GM06990 (cell line): Measurements from ENCODE around the gene UNCX.

Experiments used
- DNase-seq: peaks from one replicate; pipeline ENCODE4 v3.0.0-alpha.2; 2011; ENCODE audit not compliant: insufficient read length; ENCODE audit errors: extremely low read depth
- H3K27me3 ChIP-seq: replicated peaks from 2 replicates; pipeline ENCODE4 v1.6.0; 2011; ENCODE audit warnings: low read length; ENCODE audit not compliant: control insufficient read depth, insufficient read depth
- H3K36me3 ChIP-seq: 2 replicates; pipeline ENCODE4 v1.5.1; 2011; ENCODE audit warnings: low read length; ENCODE audit not compliant: control insufficient read depth, insufficient read depth
- H3K4me3 ChIP-seq: replicated peaks from 2 replicates; pipeline ENCODE4 v1.5.1; 2011; ENCODE audit warnings: low read depth, mild to moderate bottlenecking, control low read depth, low read length
- CTCF ChIP-seq: IDR thresholded peaks from 2 replicates; pipeline ENCODE4 v1.5.1; 2011; ENCODE audit warnings: low read length, control low read depth, mild to moderate bottlenecking, inconsistent platforms; ENCODE audit not compliant: insufficient read depth, poor library complexity, severe bottlenecking

The UNCX gene

GRCh38 chr7:1274121-1274875 is 41.6 kb downstream of the UNCX start:
- DNase-seq = no peak
- H3K27me3 ChIP-seq = no peaks in the 10 kb centered on the region
- TF ChIP-seq CTCF = no peak
- no peak overlapping the region for H3K4me3 ChIP-seq
- H3K36me3 ChIP-seq = no peaks in the 10 kb centered on the region

- no peak for TF ChIP-seq CTCF
- Histone ChIP-seq H3K36me3 (no peaks in the 10 kb centered on the region), H3K4me3 (no peak overlapping the region), H3K27me3 (no peaks in the 10 kb centered on the region)
- no peak for DNase-seq
These were observed 42.3 kb downstream of the UNCX start for GRCh38 chr7:1274876-1275375.

DNA sequence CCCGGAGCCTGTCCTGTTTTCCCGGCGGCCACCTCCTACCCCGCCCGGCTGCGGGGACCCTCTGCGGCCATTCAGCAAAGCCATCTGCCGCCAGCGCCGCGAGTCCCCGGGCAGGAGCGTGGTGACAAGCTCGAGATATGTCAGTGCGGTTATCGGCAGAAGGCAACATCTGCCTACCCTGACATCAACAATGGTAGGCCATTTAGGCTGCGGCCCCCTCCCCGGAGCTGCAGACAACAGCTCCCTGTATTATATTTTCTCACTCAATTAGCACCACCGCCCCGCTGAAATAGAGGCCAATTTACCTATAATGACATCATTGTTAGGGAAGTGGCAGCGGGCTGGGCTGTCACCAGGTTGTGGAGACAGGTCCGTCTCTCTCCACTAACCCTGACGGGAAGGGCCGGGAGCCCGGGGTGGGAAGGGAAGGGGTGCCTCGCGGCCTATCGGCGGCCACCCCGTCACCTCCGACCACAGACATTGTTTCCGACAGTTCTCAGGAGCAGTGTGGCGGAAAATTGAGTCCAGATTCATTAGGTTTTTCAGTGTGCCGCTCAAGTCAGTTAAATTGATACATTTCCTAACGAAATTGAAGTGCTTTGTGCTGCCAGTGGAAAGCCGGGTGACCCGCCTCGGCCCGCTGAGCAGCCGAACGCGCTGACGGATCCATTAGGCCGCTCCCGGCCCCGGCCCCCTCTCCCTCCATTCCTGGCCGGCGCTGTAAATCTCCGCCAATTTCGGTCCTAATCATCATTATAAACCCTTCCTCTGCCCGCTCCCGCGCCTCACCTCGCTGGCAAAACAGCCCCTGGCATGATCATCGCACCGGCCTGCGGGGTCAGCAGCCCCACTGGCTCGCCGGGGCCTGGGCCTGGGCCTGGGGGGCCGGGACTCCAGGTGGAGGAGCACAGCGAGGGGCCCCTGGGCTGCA is 43.0 kb downstream of the UNCX start:
- Histone ChIP-seq H3K36me3 (no peaks in the 10 kb centered on the region), H3K4me3 (no peak overlapping the region), H3K27me3 (no peaks in the 10 kb centered on the region)
- DNase-seq = no peak
- TF ChIP-seq CTCF = no peak

DNA sequence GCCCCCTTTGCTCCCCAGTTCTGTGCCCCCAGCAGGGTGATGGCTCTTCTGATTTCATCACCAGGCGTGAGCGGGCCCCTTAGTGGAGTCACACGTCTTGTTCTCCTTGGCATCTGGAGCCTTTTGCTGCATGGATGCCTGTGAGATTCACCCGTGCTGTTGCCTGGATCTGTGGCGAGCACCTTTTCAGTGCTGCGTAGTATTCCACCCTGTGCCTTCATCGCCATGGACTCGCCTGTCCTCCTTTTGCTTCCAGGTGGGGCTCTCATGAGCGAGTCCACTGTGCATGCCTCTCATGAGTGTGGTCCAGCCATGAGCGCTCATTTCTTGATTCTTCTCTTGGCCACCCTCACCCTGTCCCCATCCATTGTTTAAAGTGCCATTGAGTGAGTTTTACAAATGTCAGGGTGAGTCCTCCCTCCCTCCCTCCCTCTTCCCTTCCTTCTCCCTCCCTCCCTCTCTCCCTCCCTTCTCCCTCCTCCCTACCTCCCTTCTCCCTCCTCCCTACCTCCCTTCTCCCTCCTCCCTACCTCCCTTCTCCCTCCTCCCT is 44.0 kb downstream of the UNCX start:
- H3K36me3 ChIP-seq = no peaks in the 10 kb centered on the region
- H3K4me3 ChIP-seq = no peak overlapping the region
- no peak for DNase-seq
- no peaks in the 10 kb centered on the region for H3K27me3 ChIP-seq
- TF ChIP-seq CTCF = no peak

DNA sequence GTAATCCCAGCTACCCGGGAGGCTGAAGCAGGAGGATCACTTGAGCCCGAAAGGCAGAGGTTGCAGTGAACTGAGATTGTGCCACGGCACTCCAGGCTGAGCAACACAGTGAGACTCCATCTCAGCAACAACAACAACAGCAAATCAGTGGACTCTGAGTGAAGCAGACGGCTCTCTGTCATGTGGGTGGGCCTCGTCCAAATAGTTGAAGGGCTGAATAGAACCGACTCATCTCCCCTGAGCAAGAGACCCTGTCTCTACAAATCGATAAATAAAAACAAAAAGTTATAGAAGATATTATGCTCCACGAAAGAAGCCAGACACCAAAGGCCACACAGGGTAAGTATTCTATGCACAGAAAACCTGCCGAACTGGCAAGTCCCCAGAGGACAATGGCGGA is 45.9 kb downstream of the UNCX start:
- TF ChIP-seq CTCF = no peak
- no peak for DNase-seq
- no peaks in the 10 kb centered on the region for H3K36me3 ChIP-seq
- H3K4me3 ChIP-seq = no peak overlapping the region
- no peaks in the 10 kb centered on the region for H3K27me3 ChIP-seq
